ENCODE measurements around the gene CMTM2. TPM values are rescaled to one million over a fixed set of nuclear protein-coding genes. Genes with fewer than 3 reads are reported as not detected.

Gene CMTM2
- total RNA-seq, 2 experiments from 2014 or later, result 0.19 to 0.91 TPM

DNA sequence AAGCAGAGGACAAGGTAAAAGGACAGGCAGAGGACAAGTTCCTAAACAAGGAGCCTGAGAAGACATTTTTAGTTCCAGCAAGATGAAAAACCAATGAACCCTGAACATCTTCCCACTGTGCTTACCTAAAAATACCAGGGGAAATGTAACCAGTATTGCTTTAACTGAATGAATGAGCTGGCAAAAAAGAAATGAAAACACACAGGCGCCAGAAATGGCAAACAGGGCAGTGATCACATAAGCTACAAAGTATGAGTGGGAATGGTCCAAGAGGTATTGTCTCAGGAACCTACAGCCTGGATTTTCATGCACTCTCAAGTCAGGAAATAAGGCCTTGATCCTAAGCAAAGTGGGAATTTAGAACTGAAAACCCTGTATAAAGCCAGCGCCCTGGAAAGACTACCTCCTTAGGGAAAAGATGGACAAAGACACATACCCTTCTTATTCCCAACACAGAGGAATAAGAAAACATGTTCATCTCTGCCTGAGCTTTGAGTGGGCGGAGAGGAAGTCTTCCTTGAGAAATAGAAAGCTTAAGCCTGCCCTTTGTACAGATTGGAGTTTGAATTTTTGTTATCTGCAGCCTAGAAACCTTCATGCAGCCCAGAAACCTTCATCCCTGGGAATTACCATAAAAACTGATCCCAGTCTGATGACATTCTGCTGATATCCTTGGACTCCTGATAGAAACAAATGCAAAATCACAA is 2.1 kb downstream of the CMTM2 start:
- no peak for DNase-seq (ENCODE audit: low spot score)
- POLR2A ChIA-PET, result interaction anchor here (2.2 kb wide), 1 partner anchor 11 kb away, joined by 7 read pairs; no protein-coding TSS in a partner anchor
- Histone ChIP-seq H3K4me2 (ENCODE audit: low read length) (no peak overlapping the region), H3K79me2 (ENCODE audit: insufficient read depth, low read depth, low read length) (no peaks in the 10 kb centered on the region), H3K36me3 (ENCODE audit: insufficient read depth, low read length) (no peaks in the 10 kb centered on the region), H3K9me3 (ENCODE audit: low read length) (no peaks in the 10 kb centered on the region), H4K20me1 (ENCODE audit: insufficient read depth, low read length) (no peaks in the 10 kb centered on the region), H3K4me1 (ENCODE audit: insufficient read depth, low read length, poor library complexity, severe bottlenecking) (peaks cover 11% of the 10 kb centered on the region), H3K27ac (ENCODE audit: low read depth, low read length, poor library complexity, severe bottlenecking) (no peak overlapping the region), H3K4me3 (ENCODE audit: low read depth, low read length, poor library complexity, severe bottlenecking) (no peak overlapping the region), H3K9me2 (ENCODE audit: insufficient read depth, low read length) (no peaks in the 10 kb centered on the region), H2AFZ (ENCODE audit: low read length) (no peak overlapping the region)
- no TSS peak for BruUV-seq (replicated peaks)
- intact Hi-C loops (cut with micrococcal nuclease; ENCODE audit: unreplicated experiment), result no loop called here
- TF ChIP-seq, protein P1, sequence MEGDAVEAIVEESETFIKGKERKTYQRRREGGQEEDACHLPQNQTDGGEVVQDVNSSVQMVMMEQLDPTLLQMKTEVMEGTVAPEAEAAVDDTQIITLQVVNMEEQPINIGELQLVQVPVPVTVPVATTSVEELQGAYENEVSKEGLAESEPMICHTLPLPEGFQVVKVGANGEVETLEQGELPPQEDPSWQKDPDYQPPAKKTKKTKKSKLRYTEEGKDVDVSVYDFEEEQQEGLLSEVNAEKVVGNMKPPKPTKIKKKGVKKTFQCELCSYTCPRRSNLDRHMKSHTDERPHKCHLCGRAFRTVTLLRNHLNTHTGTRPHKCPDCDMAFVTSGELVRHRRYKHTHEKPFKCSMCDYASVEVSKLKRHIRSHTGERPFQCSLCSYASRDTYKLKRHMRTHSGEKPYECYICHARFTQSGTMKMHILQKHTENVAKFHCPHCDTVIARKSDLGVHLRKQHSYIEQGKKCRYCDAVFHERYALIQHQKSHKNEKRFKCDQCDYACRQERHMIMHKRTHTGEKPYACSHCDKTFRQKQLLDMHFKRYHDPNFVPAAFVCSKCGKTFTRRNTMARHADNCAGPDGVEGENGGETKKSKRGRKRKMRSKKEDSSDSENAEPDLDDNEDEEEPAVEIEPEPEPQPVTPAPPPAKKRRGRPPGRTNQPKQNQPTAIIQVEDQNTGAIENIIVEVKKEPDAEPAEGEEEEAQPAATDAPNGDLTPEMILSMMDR (conservative IDR thresholded peaks at IDR 0.05; ENCODE audit: low read length), result no peak
- TF ChIP-seq EZH2phosphoT487 (IDR thresholded peaks at IDR 0.05; ENCODE audit: borderline replicate concordance, low read depth, low read length), result no peak
- CTCF ChIA-PET (ENCODE audit: unreplicated experiment), result no interaction called here

DNA sequence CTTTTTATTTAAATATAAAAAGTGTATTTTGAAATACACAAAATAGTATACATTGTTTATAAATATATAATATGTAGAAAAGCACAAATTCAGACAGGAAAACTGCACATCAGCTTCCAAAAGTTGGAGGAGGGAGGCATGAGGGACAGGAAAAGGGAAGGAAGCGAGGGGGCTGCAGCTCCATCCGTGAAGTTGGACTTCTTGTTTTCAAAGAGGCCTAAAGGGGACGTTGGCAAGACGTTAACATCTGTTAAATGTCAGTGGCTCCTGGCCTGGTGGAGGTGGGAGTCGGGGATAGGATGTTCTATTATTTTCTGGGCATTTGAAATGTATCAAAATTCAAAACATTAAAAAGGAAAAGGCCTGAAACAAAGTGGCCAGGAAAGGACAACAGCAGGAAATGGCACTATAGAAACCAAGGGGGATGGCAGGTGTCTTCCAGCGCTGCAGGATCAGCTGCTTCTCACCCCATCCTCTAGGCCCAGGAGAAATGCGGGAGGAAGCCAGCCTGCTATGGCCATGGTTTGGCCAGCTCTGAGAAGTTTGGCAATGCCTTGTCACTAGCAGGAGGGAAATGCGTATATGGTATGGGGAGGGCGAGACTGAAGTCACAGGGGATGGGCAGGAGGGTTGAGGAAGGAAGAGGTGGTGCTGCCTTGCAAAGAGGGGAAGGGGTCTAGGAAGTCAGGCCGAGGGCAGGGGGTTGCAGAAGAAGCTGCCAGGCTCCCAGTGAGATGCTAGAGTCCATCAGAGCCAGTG is 6.4 kb downstream of the CMTM2 start:
- no peaks in the 10 kb centered on the region for H4K20me1 ChIP-seq (ENCODE audit: insufficient read depth, low read length)
- POLR2A ChIA-PET, result interaction anchor here (0.6 to 1.4 kb wide), 4 partner anchors 9 to 550 kb away, joined by 3 to 12 read pairs (median 4); no protein-coding TSS in a partner anchor
- TF ChIP-seq, protein P1 (conservative IDR thresholded peaks at IDR 0.05; ENCODE audit: low read length), result no peak
- no peak for TF ChIP-seq EZH2phosphoT487 (IDR thresholded peaks at IDR 0.05; ENCODE audit: borderline replicate concordance, low read depth, low read length)
- H3K4me2 ChIP-seq (ENCODE audit: low read length), result no peak overlapping the region
- H3K4me3 ChIP-seq (ENCODE audit: low read depth, low read length, poor library complexity, severe bottlenecking), result no peak overlapping the region
- CTCF ChIA-PET (ENCODE audit: unreplicated experiment), result no interaction called here
- H2AFZ ChIP-seq (ENCODE audit: low read length), result no peak overlapping the region
- no peaks in the 10 kb centered on the region for H3K9me3 ChIP-seq (ENCODE audit: low read length)
- no TSS peak for BruUV-seq (replicated peaks)
- no peaks in the 10 kb centered on the region for H3K9me2 ChIP-seq (ENCODE audit: insufficient read depth, low read length)
- H3K4me1 ChIP-seq (ENCODE audit: insufficient read depth, low read length, poor library complexity, severe bottlenecking), result peaks cover 24% of the 10 kb centered on the region
- H3K79me2 ChIP-seq (ENCODE audit: insufficient read depth, low read depth, low read length), result no peaks in the 10 kb centered on the region
- no peaks in the 10 kb centered on the region for H3K36me3 ChIP-seq (ENCODE audit: insufficient read depth, low read length)
- DNase-seq (ENCODE audit: low spot score), result no peak
- intact Hi-C loops (cut with micrococcal nuclease; ENCODE audit: unreplicated experiment), result no loop called here
- no peak overlapping the region for H3K27ac ChIP-seq (ENCODE audit: low read depth, low read length, poor library complexity, severe bottlenecking)
